DMS114 treated with DMSO at 0.1 percent for 48 hours (cell line): ENCODE data around the gene LAMA5.

Source experiments
- DNase-seq: peaks from one replicate; lab custom pipeline; 2025; ENCODE audit not compliant: unreplicated experiment; lab: John Stamatoyannopoulos, UW

LAMA5 gene

GRCh38 chr20:62370807-62371587 lies 3.9 kb upstream of the LAMA5 start:
- DNase-seq, result no peak

GRCh38 chr20:62370115-62370806 lies 3.1 kb upstream of the LAMA5 start:
- DNase-seq, result no peak

- DNase-seq, result no peak
Observed at GRCh38 chr20:62369815-62370114, 2.7 kb upstream of the LAMA5 start.

GRCh38 chr20:62368976-62369814 lies 2.1 kb upstream of the LAMA5 start:
- no peak for DNase-seq

- DNase-seq, result no peak
Observed at GRCh38 chr20:62368392-62368975, 1.4 kb upstream of the LAMA5 start.

- no peak for DNase-seq
Observed at GRCh38 chr20:62367633-62368391, 700 bp upstream of the LAMA5 start.

GRCh38 chr20:62366370-62367135 lies 559 bp downstream of the LAMA5 start:
- no peak for DNase-seq

- DNase-seq, result no peak
Observed at GRCh38 chr20:62365814-62366369, 1.2 kb downstream of the LAMA5 start.

- DNase-seq, result no peak
Observed at GRCh38 chr20:62364911-62365736, 2.0 kb downstream of the LAMA5 start.

- DNase-seq, result no peak
Observed at GRCh38 chr20:62363920-62364851, 2.9 kb downstream of the LAMA5 start.

- no peak for DNase-seq
Observed at GRCh38 chr20:62362991-62363919, 3.9 kb downstream of the LAMA5 start.

- no peak for DNase-seq
Observed at GRCh38 chr20:62362590-62362940, 4.5 kb downstream of the LAMA5 start.

GRCh38 chr20:62361799-62362589 lies 5.1 kb downstream of the LAMA5 start:
- no peak for DNase-seq

GRCh38 chr20:62360854-62361798 lies 6.0 kb downstream of the LAMA5 start:
- no peak for DNase-seq
